Retinal pigment epithelial cell (primary cell): ENCODE measurements around the gene LAMC2.

Experiments used
- DNase-seq: peaks from one replicate; pipeline ENCODE4 v3.0.0-alpha.2; 2010; ENCODE audit warnings: low read depth
- H3K4me3 ChIP-seq: 2 replicates; pipeline ENCODE4 v1.5.1; 2011; ENCODE audit warnings: mild to moderate bottlenecking, low read length, control low read depth, moderate library complexity
- CTCF ChIP-seq: conservative IDR thresholded peaks from 2 replicates; pipeline ENCODE4 v1.5.1; 2011; ENCODE audit warnings: low read depth, low read length, control low read depth, inconsistent platforms

LAMC2 gene

GRCh38 chr1:183291216-183291762 is 105.2 kb downstream of the LAMC2 start:
- no peak for DNase-seq
- no peak overlapping the region for H3K4me3 ChIP-seq
- TF ChIP-seq CTCF: no peak

DNA sequence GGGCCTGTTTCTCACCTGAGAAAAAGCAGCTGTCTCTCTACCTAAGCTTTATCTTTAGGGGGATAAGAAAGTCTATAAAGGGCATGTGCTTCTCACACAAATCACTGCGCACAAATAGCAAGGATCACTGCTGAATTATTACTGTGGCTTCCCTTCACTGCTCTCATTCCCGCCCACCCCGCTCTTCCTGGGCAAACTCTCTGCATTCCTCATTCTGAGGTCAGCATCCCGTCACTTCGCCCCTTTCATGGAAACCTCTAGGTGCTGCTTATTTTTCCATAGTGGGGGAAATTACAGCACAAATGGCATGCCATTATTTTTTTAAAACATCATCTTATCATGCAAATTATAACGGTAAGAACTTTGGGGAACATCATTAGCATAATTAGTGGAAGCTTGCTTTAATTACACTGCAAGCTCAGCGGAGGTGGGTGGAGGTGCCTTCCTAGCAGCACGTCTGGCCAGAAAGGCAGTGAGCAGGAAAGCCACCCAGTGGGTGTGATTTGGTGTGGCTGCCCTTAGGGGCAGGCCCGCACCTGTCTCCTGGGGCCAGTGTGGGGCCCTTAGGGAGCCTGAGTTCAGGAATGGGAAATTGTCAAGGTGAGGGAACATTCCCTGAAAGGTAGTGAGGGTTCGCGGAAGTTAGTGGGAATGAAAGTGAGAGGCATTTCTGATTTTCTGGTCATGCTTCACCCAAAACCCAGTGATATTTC is 105.9 kb downstream of the LAMC2 start:
- DNase-seq: no peak
- H3K4me3 ChIP-seq: no peak overlapping the region
- TF ChIP-seq CTCF: no peak

GRCh38 chr1:183293241-183293640 is 107.2 kb downstream of the LAMC2 start:
- no peak overlapping the region for H3K4me3 ChIP-seq
- TF ChIP-seq CTCF: no peak
- DNase-seq: no peak

DNA sequence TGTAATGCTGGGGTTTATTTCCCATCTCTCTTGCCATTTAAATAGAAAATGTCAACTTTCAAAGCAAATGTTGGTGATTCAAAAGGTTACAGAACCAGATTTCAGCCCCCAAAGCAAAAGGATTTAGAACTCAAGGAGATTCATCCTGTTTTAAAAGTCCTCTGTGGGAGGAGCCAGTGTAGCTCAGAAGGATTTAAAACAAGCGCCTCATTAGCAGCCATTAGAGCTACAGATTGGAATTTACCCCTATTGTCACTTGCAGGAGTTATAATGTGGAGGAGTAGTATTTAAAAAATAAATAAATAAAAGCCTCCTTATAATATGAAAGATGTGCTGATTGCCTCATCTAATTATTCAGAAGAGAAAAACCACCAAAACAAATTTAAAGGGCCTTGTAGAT is 107.8 kb downstream of the LAMC2 start:
- TF ChIP-seq CTCF: no peak
- no peak for DNase-seq
- no peak overlapping the region for H3K4me3 ChIP-seq
